Thyroid gland (tissue), 4 donors: Measurements from ENCODE around the gene MGAT4C. TPM values are rescaled to one million over a fixed set of nuclear protein-coding genes. Genes with fewer than 3 reads are reported as not detected.

ENCODE experiments used
- DNase-seq, 2 donors: peaks; one replicate each; pipeline ENCODE4 v3.0.0-alpha.2; 2019
- H3K27ac ChIP-seq, 3 donors: fragments of 200-600 bp; sonication (generic); 1 replicate in 2 of 3; 2 replicates in 1 of 3; pipeline ENCODE4 v1.5.1; 2016 to 2019; ENCODE audit warnings: mild to moderate bottlenecking in 1 of 3, moderate library complexity in 1 of 3
- H3K27me3 ChIP-seq: fragments of 200-600 bp; sonication (generic); one replicate; pipeline ENCODE4 v1.5.1; 2019
- H3K36me3 ChIP-seq, 2 donors: fragments of 200-600 bp; sonication (generic); one replicate each; pipeline ENCODE4 v1.5.1; 2016 to 2019
- H3K4me1 ChIP-seq, 2 donors: fragments of 200-600 bp; sonication (generic); one replicate each; pipeline ENCODE4 v1.5.1; 2017 to 2019
- H3K4me3 ChIP-seq, 3 donors: fragments of 200-600 bp; sonication (generic); replicated peaks in 1 of 3; 1 replicate in 2 of 3; 2 replicates in 1 of 3; pipeline ENCODE4 v1.5.1; 2016; ENCODE audit warnings: mild to moderate bottlenecking in 1 of 3
- H3K9me3 ChIP-seq: fragments of 200-600 bp; sonication (generic); one replicate; pipeline ENCODE4 v1.5.1; 2017
- POLR2A ChIP-seq, 2 donors: fragments of 450-650 bp; IDR thresholded peaks; one replicate each; pipeline ENCODE4 v1.6.1; 2017; ENCODE audit warnings: antibody characterized with exemption in 2 of 2, mild to moderate bottlenecking in 2 of 2, moderate library complexity in 1 of 2
- WGBS, 2 donors: methylation state at CpG; one replicate each; pipeline ENCODE4 v1.1.5; 2017; 5-methylcytosine and 5-hydroxymethylcytosine counted together
- intact Hi-C: fragments of 100-400 bp; cut with DNase I; formaldehyde crosslinking; loops from one replicate; pipeline ENCODE4 v1.15.1; 2023
- total RNA-seq, 4 donors: library from RNA; depleted of rRNA; stranded (reverse); fragments of >200 nt; gene quantifications; one replicate each; pipeline ENCODE4 v1.2.3, GENCODE V29; 2016
- TF ChIP-seq, protein P1 (sequence below), 6 experiments: fragments of 200-600 bp in 3 of 6; fragments of 450-650 bp in 3 of 6; sonication (generic) in 3 of 6; IDR thresholded peaks; one replicate each; pipeline ENCODE4 v1.5.1; 2016 to 2019; ENCODE audit warnings: antibody characterized with exemption in 6 of 6, mild to moderate bottlenecking in 2 of 6, inconsistent platforms in 1 of 6, moderate library complexity in 1 of 6

MGAT4C gene
- total RNA-seq, 4 donors from 2014 or later = 45.1 to 113 (median 63.2) TPM

- Histone ChIP-seq H3K9me3 (no peaks in the 10 kb centered on the region), H3K27me3 (no peaks in the 10 kb centered on the region), H3K36me3 (no peaks in the 10 kb centered on the region), H3K27ac (no peak overlapping the region), H3K4me3 (no peak overlapping the region), H3K4me1 (peaks cover 9 to 25% of the 10 kb centered on the region in 2 donors)
- no peak for TF ChIP-seq POLR2A (IDR thresholded peaks at IDR 0.05)
- TF ChIP-seq, protein P1, sequence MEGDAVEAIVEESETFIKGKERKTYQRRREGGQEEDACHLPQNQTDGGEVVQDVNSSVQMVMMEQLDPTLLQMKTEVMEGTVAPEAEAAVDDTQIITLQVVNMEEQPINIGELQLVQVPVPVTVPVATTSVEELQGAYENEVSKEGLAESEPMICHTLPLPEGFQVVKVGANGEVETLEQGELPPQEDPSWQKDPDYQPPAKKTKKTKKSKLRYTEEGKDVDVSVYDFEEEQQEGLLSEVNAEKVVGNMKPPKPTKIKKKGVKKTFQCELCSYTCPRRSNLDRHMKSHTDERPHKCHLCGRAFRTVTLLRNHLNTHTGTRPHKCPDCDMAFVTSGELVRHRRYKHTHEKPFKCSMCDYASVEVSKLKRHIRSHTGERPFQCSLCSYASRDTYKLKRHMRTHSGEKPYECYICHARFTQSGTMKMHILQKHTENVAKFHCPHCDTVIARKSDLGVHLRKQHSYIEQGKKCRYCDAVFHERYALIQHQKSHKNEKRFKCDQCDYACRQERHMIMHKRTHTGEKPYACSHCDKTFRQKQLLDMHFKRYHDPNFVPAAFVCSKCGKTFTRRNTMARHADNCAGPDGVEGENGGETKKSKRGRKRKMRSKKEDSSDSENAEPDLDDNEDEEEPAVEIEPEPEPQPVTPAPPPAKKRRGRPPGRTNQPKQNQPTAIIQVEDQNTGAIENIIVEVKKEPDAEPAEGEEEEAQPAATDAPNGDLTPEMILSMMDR (IDR thresholded peaks at IDR 0.05) = no peak
- no peak for DNase-seq
- intact Hi-C loops = no loop called here
- WGBS, 2 donors = 93% methylated on average over 3 of the region's 3 CpGs
Measured at GRCh38 chr12:86226481-86226880, 29.7 kb downstream of the MGAT4C start.

- Histone ChIP-seq H3K36me3 (no peaks in the 10 kb centered on the region), H3K4me1 (peaks cover 0 to 10% of the 10 kb centered on the region in 2 donors), H3K27ac (no peak overlapping the region), H3K27me3 (no peaks in the 10 kb centered on the region), H3K9me3 (no peaks in the 10 kb centered on the region), H3K4me3 (no peak overlapping the region)
- no peak for TF ChIP-seq POLR2A (IDR thresholded peaks at IDR 0.05)
- TF ChIP-seq, protein P1 (IDR thresholded peaks at IDR 0.05) = no peak
- 64 to 81% methylated on average over 2 of the region's 2 CpGs for WGBS, 2 donors
- intact Hi-C loops = no loop called here
- no peak for DNase-seq
Measured at GRCh38 chr12:86216591-86216990, 39.6 kb downstream of the MGAT4C start.

DNA sequence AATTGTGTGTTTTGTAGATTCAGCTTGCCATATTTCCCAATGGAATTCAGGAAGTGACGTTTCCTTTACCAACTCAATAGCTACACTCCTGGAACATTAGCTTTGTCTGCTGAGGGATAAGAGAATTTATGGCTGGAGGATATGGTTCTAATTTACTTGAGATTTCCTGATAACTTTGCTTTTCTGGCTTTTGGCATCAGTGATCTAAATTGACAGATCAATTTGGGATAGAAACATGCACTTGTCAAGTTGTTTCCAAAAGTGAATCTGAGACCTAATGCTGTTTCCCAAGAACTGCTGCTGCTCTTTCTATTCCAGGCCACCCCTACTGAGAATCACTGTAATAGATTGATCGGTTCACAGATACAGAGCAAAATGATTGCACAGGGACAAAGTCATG lies 43.2 kb downstream of the MGAT4C start:
- H3K27ac ChIP-seq = no peak overlapping the region
- WGBS, 2 donors = 73 to 87% methylated on average over 2 of the region's 2 CpGs
- H3K4me3 ChIP-seq = no peak overlapping the region
- intact Hi-C loops = no loop called here
- H3K27me3 ChIP-seq = no peaks in the 10 kb centered on the region
- TF ChIP-seq POLR2A (IDR thresholded peaks at IDR 0.05) = no peak
- TF ChIP-seq, protein P1 (IDR thresholded peaks at IDR 0.05) = no peak
- no peaks in the 10 kb centered on the region for H3K9me3 ChIP-seq
- DNase-seq = no peak
- H3K4me1 ChIP-seq = peaks cover 0 to 10% of the 10 kb centered on the region in 2 donors
- H3K36me3 ChIP-seq = no peaks in the 10 kb centered on the region

DNA sequence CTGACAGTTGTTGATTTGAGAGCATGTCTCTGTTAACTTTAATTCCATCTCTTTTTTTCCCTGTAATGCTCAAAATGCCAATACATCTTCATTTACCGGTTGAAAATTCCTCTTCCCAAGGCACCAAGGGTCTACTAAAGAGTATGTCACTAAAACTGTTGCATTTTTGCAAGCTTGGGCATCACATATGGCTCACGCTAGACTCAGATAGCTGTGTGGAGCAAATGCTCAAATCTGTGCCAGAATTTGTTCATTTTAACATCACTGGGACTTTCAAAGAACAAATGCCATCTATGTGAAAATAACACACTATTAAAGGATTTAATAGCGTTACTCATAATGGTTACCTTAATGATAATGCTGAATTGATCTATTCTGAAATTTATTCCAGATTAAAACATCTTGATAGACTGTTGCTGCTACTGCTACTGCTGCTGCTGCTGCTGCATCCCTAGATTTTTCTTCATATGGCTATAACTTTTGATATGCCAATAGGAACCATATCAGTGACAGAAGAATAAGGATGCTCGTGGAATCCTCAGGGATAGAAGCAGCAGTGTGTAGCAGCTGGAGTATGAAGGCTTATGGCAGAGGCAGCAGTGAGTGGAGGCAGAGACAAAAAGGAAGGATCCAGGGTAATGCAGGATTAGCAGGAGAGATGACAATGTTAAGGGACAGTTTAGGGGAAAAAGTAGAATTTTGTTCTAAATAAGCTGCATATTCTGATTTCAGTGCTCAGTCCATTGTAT lies 57.3 kb downstream of the MGAT4C start:
- Histone ChIP-seq H3K36me3 (no peaks in the 10 kb centered on the region), H3K9me3 (no peaks in the 10 kb centered on the region), H3K4me1 (no peaks in the 10 kb centered on the region), H3K4me3 (no peak overlapping the region), H3K27me3 (no peaks in the 10 kb centered on the region), H3K27ac (no peak overlapping the region)
- no peak for DNase-seq
- intact Hi-C loops = no loop called here
- TF ChIP-seq POLR2A (IDR thresholded peaks at IDR 0.05) = no peak
- TF ChIP-seq, protein P1 (IDR thresholded peaks at IDR 0.05) = no peak
- 78 to 80% methylated on average over 4 of the region's 4 CpGs for WGBS, 2 donors

DNA sequence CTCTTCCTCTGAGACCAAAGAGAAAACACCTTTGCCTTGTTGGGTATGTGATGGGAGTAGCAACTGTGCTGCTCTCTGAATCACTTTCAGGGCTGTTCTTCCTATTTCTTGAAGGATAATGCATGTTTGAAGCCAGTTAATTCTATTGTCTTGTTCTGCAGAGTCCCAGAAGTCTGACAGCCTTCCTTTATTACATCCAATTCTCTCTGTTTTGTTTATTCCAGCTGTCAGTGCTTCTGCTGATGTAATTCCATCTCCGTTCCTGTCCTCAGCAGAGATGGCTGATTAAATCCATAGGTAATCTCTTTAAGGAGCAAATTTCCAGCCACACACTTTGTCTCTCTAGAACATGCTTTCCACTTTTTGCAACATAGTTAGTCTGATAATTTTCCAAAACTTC lies 59.7 kb downstream of the MGAT4C start:
- no peak overlapping the region for H3K27ac ChIP-seq
- WGBS, 2 donors = 79 to 86% methylated on average over 1 of the region's 1 CpG
- intact Hi-C loops = no loop called here
- no peaks in the 10 kb centered on the region for H3K4me1 ChIP-seq
- no peak for TF ChIP-seq POLR2A (IDR thresholded peaks at IDR 0.05)
- TF ChIP-seq, protein P1 (IDR thresholded peaks at IDR 0.05) = no peak
- no peaks in the 10 kb centered on the region for H3K36me3 ChIP-seq
- no peaks in the 10 kb centered on the region for H3K9me3 ChIP-seq
- no peak for DNase-seq
- no peaks in the 10 kb centered on the region for H3K27me3 ChIP-seq
- H3K4me3 ChIP-seq = no peak overlapping the region
